Measurements from ENCODE around the gene ANKS1B. TPM values are rescaled to one million over a fixed set of nuclear protein-coding genes. Genes with fewer than 3 reads are reported as not detected.
"Not testable (repeated sequence)": the region's sequence is repeated elsewhere in the genome, so short reads cannot be mapped to it uniquely, and the experiment has no call there.

The ANKS1B gene
- 0.46 and 1.2 TPM in 2 replicates for total RNA-seq

DNA sequence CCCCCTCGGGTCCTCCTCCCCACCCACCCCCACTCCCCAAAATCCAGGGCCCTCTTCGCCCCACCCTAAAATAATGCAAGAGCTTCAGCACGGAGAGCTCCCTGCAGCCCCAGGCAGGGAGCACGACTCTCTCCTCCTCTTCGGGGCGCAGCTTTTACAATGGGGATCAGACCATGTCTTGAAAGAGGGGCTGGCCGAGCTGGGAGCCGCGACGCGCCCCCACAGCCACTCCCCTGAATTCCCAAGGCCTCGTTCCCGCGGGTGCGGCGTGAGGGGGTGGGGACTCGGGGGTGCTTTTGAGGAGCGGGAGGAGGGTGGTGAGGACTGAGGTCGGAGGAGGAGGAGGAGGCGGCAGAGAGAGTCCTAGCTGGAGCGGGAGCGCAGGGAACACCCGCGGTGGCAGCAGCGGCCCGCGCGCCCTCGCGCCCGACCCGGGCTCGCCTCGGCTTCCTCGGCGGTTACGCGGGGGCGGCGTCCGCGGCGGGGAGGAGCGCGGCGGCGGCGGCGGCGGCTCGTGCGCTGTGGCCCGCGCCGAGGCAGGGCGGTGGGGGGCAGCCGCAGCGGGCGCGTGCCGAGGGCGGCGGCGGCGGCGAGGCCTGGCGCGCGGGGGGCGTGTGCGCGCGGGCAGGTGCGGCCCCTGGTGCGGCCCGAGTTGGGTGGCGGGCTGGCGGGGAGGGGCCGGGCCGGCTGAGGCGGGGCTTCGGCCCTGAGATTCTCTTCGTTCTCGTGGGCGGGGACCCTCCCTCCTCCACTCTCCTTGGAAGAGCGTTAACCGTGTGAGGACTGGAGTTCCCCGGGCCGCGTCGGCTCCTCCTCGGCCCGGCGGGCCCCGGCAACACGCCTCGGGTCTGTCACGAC, at the start of gene ANKS1B:
TSS of gene ANKS1B (minus strand) at position 666 of the 858 bp plus-strand sequence. CDS start 699 bp downstream, outside the sequence.
- intact Hi-C loops (cut with micrococcal nuclease), result no loop called here

DNA sequence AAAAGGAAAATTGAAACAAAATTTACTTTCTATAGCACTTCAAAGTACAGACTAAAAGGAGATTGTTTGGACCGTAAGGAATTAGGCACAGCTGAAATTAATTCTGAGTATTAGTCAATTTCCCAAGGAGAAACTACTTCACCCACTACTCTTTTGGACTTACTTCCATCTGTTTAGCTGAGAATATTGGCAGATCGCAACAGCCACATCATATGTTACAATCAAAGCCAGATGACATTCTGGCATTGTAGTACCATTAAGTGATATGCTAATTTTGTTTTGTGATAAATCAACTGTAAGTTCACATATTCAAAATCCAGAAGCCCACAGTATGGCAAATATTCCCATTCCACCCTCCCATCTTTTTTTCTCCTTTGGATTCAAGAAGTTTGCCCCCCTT, 47.1 kb upstream of the ANKS1B start:
- intact Hi-C loops (cut with micrococcal nuclease), result no loop called here

DNA sequence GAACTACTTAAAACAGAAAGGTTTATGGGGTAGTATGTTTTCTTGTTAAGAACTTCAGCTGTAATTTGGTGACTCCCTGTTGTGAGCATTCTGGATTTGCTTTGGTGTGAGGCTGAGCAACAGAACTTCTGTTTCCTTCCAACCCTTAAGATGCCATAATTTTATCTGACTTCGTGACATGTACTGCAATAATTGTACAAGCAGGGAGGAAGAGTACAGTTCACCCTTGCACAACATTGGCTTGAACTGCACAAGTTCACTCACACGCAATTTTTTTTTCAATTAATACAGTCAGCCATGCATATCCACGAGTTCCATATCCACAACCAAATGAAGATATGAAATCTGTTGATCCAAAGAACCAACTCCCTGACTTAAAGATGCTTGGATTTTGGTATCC, 42.9 kb upstream of the ANKS1B start:
- intact Hi-C loops (cut with micrococcal nuclease), result no loop called here

DNA sequence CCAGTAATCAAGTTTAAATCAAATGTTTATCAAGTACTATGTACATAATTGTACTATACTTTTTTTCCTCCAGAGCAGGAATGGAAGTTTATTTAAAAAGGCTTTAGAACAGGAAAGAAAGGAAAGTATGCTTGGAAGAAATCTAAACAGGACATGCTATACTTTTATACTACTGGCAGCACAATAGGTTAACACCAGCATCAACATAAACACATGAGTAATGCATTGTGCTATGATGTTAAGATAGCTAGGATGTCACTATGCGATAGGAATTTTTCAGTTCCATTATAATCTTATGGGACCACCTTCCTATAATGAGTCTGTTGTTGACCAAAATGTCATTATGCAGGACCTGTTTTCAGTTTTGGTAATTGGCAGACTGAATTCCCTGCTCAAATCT, 41.5 kb upstream of the ANKS1B start:
- intact Hi-C loops (cut with micrococcal nuclease), result no loop called here

DNA sequence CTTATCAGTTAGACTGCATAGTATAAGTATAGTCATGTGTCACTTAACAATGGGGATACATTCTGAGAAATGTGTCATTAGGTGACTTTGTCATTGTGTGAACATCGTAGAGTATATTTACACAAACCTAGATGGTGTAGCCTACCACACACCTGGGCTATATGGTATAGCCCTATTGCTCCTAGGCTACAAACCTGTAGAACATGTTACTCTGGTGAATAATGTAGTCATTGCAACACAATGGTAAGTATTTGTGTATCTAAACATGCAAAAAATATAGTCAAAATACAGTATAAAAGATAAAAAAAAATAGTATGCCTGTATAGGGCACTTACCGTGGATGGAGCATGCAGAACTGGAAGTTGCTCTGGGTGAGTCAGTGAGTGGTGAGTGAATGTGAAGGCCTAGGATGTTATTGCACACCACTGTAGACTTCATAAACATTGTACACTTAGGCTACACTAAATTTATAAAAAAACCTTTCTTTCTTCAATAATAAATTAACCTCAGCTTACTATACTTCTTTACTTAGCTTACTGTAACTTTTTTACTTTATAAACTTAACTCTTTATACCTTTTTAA, 40.3 kb upstream of the ANKS1B start:
- intact Hi-C loops (cut with micrococcal nuclease), result no loop called here

DNA sequence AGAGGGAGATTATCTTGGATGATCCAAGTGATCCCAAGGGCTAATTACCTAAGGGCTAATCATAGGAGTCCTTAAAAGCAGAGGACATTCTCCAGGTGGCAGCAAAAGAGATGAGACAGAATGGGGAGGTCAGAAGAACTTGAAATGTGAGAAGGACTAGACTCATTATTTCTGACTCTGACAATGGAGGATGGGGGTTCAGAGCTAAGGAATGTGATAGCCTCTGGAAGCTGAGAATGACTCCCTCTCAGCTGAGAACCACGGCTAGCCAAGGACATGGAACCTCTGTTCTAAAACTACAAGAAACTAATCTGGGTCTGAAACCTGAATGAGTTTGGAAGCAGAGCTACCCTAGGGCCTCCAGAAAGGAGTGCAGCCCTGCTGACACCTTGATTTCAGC, 35.6 kb upstream of the ANKS1B start:
- intact Hi-C loops (cut with micrococcal nuclease), result no loop called here

DNA sequence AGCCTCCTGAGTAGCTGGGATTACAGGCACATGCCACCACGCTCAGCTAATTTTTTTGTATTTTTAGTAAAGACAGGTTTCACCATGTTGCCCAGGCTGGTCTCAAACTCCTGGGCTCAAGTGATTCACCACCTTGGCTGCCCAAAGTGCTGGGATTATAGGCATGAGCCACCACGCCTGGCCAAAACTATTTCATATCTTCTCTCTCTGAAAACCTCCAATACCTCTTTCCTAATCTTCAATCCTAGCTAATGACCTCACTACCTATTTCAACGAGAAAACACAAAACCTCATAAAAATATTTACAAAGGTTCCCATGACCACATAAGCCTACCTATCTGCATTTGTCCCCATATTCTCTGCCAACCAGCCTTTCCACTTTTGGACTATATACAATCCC, 32.3 kb upstream of the ANKS1B start:
- intact Hi-C loops (cut with micrococcal nuclease), result no loop called here

DNA sequence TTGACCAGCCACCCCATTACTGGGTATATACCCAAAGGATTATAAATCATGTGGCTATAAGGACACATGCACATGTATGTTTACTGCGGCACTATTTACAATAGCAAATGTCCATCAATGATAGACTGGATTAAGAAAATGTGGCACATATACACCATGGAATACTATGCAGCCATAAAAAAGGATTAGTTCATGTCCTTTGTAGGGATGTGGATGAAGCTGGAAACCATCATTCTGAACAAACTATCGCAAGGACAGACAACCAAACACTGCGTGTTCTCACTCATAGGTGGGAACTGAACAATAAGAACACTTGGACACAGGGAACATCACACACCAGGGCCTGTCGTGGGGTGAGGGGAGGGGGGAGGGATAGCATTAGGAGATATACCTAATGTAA, 31.6 kb upstream of the ANKS1B start:
- intact Hi-C loops (cut with micrococcal nuclease), result not testable (repeated sequence)

DNA sequence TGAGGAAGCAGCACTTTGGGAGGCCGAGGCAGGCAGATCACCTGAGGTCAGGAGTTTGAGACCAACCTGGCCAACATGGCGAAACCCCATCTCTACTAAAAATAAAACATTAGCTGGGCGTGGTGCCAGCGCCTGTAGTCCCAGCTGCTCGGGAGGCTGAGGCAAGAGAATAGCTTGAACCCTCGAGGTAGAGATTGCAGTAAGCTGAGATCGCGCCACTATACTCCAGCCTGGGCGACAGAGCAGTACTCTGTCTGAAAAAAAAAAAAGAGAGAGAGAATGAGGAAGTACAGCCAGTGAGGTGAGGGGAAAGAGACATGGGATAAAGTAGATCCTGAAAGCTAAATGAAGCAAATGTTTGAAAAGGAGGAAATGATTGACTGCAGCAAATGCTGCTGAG, 21.1 kb upstream of the ANKS1B start:
- intact Hi-C loops (cut with micrococcal nuclease), result not testable (repeated sequence)

DNA sequence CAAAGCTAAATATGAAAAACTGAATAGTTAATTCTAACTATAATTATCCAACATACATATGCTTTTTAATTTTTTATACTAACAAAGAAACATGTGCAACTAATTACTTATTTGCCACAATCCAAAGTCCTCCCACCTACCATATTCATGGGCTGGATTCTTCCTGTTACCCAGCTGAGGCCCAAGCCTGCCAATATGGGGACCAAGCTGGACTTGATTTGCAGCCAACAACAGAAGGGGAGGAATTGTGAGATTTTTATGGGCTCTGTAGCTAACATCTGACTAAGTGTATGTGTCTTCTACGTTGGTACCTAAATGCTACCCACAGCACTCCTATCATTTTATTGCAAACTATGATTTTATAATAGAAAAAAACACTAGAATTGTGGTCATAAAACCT, 13.1 kb upstream of the ANKS1B start:
- intact Hi-C loops (cut with micrococcal nuclease), result no loop called here

DNA sequence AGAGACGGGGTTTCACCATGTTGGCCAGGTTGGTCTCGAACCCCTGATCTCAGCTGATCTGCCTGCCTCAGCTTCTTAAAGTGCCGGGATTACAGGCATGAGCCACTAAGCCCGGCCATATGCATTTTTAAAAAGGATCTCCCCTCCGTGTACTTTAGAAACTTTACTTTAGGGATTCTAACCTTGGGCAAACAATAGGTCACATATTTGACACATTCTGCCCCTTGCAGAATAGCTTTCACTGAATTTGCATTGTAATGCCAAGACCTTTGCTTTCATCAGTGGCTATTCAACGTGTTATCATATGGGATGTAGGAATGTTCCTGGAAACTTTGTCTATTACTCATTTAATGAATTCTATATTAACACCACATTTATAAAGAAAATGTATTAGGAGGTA, 11.4 kb upstream of the ANKS1B start:
- intact Hi-C loops (cut with micrococcal nuclease), result no loop called here

DNA sequence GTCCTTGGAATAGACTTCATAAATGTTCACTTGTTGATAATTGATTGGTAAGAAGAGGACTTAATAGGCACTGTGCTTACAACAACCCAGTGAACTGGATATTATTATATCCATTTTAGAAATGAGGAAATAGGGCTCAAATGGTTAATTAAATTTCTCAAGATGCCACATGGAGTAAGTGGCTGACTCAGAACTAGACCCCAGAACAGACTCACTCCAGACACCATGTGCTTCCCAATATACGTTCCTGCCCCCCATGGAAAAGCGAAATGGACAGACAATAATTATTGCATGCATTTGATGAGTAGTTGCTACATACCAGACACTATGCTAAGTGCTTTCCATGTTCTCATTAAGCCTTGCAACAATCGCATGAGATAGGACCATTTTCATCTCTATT, 895 bp upstream of the ANKS1B start:
- intact Hi-C loops (cut with micrococcal nuclease), result no loop called here

DNA sequence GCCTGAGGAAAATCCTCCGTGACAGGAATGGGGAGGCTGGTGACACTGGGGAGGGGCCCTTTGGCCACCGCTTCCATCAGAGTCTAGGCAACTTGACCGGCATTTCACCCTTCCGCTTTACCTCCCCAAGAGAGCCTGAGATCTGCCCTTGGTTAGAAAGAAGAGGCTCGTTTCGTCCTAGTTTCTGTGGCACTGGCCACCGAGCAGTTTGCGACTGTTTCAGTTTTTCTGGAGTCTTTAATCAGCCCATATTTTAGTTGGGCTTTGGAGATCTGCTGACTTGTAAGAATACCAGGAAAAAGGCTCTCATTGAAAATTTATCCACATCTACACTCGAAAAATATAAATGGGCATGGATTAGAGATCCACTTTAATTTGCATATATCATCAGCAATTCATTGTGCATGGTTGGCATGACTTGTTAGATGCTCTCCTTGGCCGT, 414 bp upstream of the ANKS1B start:
- intact Hi-C loops (cut with micrococcal nuclease), result no loop called here

DNA sequence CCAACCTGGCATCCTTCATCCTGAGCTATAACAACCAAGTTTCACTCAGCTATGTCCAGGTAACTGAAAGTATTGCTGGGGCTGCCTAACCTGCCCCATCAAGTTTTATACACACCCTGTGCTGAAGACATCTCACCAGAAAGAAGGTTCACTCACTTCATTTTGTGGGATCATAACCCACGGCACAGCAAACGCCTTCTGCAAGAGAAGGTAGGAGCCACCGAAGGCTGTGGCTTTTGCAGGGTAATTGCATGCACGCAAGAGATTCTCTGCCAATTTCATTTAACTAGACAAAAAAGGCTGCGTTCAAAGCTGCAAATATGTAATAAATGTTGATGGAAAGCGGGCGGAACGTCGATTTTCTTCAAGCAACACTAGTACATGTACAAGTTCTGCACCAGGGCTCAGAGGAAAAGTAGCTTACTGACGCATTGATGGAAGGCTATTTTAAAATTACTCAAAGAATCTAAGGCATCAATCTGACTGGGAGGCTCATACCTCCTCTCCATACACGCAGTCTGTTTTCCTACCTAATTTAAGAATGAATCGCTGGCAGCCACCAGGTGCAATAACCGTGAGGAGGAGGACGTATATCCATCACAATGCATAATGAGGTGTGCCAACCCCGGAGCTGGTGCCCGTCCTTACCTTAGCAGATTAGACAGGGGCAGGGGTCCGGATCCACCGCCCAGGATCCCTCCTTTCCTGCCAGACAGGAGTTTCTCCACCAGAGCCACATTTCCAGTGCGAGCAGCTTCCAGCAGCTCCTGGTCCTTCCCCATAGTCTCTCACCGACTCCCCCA, 1.1 kb downstream of the ANKS1B start:
- intact Hi-C loops (cut with micrococcal nuclease), result no loop called here

DNA sequence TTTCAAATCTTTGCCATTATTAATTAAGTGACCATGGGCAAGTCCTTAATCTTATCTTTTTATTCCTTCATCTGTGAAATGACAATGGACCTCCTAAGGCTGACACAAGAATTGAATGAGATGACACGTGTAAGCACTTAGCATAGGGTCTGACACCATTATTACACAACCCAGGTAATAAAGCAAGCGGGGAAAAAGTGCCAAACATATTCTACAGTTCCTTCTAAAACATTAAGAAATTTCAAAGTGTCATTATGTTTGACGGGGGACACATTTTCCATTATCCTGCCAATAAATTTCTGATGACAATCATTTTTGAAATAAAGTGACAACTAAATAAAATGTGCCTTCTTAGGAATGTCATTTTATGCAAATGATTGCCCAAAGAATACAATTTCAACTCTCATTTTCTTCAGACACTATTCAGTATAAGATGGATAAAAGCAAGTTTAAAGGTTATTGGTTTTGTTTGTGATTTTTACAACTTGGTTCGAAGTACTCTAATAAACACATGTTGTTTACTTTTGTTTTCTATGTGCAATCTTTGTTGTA, 3.0 kb downstream of the ANKS1B start:
- intact Hi-C loops (cut with micrococcal nuclease), result no loop called here

DNA sequence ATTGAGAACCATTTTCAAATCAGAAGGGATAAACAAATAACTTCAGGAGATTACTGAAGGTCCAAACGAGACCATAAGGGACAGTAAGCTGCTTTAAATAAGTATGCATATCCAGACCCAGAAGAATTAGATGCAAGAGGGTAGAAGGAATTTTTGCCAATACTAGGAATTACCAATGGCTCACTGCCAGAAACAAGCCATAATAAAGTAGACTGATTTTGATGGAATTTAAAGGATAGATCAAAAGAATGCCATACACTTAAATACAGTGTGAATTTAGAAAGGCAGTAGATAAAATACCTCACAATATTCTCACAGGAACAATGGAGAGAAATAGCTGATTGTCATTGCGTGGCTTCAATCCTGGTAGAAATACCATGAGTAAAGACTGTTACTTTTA, 5.3 kb downstream of the ANKS1B start:
- intact Hi-C loops (cut with micrococcal nuclease), result no loop called here

DNA sequence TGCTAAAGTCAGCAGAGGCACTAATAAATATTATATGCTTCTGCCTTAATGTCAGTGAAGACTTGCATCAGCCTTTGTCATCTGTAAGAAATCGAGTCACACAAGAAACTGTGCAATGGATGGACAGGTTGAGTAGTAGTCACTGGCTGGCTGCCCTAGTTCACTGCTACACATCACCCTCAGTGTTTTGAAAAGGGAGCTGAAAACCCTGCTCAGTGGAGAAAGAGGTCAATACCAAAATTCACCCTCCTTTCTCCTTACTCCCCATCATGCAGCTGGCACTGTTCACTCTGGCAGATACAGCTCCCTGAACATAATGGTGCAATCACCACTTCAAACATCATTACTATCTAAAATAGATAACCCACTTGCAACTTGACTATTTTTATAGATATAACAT, 6.6 kb downstream of the ANKS1B start:
- intact Hi-C loops (cut with micrococcal nuclease), result no loop called here

DNA sequence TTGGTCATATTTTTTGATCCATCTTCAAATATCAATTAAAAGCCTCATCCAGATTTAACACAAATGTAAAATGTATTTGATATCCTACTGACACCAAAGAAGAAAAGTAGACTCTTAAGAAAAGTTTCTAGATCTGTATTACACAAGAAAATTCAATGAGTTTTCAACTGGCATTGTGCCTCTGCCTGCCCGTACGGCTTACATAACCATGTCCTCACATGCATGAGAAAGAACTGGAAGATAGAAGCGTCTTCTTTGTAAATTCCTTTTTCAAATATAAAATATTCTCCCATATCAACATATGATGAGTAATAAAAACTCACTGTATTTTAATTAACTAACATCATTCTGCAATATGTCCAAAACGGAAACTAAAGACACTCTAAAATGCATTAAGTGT, 7.2 kb downstream of the ANKS1B start:
- intact Hi-C loops (cut with micrococcal nuclease), result no loop called here

DNA sequence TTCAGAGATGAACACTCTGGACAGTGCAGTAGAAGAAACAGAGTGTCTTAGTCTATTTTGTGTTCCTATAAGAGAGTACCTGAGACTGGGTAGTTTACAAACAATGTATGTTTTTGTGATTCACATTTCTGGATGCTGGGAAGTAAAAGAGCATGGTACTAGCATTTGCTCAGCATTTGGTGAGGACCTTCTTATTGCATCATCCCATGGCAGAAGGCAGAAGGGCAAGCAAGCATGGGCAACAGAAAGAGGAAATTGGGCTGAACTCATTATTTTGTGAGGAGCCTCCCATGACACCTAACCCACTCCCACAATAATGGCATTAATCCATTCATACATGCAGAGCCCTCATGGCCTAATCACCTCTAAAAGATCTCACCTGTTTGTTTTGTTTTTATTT, 8.0 kb downstream of the ANKS1B start:
- intact Hi-C loops (cut with micrococcal nuclease), result no loop called here

DNA sequence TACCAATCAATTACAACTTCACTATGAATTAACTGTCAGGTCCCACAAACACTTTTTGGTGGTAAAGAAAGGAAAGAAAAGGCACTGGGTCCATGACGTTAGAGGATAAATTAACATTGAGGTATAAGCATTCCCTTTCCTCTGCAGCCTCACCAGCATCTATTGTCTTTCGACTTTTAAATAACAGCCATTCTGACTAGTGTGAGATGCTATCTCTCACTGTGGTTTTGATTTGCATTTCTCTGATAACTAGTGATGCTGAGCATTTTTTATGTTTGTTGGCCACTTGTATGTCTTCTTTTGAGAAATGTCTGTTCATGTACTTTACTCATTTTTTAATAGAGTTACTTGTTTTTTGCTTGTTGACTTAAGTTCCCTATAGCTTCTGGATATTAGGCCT, 9.4 kb downstream of the ANKS1B start:
- intact Hi-C loops (cut with micrococcal nuclease), result no loop called here

DNA sequence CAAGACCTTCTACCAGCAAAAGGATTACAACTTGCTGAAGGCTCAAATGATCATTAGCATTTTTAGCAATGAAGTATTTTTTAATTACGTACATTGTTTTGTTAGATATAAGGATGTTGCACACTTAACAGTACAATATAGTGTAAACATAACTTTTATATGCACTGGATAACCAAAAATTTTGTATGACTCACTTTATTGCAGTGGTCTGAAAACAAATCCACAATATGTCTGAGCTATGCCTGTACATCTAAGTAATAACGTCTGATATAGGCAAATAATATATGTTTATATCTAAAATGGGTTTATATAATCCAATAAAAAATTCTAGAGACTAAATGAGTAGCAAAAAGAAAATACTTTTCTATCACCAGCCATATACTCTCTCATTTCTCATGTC, 10.6 kb downstream of the ANKS1B start:
- intact Hi-C loops (cut with micrococcal nuclease), result no loop called here

DNA sequence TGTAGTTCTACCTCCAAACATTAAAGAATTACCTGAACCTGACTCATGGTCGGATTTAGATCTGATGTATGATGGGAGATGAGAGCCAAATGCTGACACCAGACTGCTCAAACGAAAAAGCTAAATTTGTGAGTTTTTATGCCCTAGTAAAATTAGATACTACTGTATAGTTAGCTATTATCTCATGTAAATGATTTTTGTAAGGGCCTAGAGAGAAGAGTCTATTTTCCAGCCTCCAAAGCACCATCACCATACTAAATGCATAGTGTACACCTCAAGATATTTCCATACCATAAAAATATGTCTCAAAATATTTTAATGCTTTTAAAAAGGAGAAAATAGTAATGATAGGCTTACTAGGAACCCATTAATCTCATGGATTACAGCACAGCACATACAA, 18.3 kb downstream of the ANKS1B start:
- intact Hi-C loops (cut with micrococcal nuclease), result no loop called here
